ENCODE results near the gene UBXN7. TPM values are rescaled to one million over a fixed set of nuclear protein-coding genes. Genes with fewer than 3 reads are reported as not detected.

Gene UBXN7
- total and polyA plus RNA-seq, 2 of the 13 experiments (the other 11 are each of a cell fraction or from before 2014, with no cell fraction given): 12.5 to 15.9 TPM

DNA sequence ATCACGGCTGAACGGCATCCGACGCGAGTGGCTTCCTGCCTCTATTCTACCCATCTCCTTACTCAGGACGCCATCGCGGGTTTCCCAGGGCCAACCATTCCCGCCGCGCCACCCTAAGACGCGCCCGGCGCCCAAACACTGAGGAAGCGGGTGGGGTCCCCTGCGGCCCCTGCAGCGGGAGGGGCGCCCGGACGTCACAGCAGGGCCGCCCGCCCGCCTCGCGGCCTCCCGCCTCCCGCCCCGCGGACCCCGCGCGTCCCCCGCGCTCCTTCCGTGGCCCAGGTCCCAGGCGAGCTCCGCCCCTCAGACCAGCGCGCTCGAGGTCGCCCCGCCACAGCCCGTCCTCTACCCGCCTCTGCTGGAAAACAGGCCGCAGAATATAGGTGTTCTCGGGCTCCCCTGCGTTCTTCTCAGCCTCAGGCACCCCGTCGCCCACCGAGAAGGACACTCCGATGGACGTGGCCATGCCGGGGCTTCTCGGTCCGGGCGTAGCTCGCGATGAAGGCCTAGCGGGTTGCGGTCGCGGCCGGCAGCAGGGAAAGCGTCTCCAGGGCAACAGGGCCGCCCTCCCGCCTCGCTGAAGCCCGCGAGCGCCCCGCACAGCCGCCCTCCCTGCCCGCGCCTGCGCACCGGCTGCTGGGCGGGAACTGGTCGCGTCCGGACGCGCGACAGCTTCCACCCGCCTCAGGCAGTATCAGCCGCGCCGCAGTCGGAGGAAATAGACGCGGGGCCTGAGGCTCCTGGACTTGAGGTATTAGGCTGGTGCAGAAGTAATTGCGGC, 114.3 kb downstream of the UBXN7 start, which contains the start of gene DYNLT2B (continued):
- TF ChIP-seq, protein P1, sequence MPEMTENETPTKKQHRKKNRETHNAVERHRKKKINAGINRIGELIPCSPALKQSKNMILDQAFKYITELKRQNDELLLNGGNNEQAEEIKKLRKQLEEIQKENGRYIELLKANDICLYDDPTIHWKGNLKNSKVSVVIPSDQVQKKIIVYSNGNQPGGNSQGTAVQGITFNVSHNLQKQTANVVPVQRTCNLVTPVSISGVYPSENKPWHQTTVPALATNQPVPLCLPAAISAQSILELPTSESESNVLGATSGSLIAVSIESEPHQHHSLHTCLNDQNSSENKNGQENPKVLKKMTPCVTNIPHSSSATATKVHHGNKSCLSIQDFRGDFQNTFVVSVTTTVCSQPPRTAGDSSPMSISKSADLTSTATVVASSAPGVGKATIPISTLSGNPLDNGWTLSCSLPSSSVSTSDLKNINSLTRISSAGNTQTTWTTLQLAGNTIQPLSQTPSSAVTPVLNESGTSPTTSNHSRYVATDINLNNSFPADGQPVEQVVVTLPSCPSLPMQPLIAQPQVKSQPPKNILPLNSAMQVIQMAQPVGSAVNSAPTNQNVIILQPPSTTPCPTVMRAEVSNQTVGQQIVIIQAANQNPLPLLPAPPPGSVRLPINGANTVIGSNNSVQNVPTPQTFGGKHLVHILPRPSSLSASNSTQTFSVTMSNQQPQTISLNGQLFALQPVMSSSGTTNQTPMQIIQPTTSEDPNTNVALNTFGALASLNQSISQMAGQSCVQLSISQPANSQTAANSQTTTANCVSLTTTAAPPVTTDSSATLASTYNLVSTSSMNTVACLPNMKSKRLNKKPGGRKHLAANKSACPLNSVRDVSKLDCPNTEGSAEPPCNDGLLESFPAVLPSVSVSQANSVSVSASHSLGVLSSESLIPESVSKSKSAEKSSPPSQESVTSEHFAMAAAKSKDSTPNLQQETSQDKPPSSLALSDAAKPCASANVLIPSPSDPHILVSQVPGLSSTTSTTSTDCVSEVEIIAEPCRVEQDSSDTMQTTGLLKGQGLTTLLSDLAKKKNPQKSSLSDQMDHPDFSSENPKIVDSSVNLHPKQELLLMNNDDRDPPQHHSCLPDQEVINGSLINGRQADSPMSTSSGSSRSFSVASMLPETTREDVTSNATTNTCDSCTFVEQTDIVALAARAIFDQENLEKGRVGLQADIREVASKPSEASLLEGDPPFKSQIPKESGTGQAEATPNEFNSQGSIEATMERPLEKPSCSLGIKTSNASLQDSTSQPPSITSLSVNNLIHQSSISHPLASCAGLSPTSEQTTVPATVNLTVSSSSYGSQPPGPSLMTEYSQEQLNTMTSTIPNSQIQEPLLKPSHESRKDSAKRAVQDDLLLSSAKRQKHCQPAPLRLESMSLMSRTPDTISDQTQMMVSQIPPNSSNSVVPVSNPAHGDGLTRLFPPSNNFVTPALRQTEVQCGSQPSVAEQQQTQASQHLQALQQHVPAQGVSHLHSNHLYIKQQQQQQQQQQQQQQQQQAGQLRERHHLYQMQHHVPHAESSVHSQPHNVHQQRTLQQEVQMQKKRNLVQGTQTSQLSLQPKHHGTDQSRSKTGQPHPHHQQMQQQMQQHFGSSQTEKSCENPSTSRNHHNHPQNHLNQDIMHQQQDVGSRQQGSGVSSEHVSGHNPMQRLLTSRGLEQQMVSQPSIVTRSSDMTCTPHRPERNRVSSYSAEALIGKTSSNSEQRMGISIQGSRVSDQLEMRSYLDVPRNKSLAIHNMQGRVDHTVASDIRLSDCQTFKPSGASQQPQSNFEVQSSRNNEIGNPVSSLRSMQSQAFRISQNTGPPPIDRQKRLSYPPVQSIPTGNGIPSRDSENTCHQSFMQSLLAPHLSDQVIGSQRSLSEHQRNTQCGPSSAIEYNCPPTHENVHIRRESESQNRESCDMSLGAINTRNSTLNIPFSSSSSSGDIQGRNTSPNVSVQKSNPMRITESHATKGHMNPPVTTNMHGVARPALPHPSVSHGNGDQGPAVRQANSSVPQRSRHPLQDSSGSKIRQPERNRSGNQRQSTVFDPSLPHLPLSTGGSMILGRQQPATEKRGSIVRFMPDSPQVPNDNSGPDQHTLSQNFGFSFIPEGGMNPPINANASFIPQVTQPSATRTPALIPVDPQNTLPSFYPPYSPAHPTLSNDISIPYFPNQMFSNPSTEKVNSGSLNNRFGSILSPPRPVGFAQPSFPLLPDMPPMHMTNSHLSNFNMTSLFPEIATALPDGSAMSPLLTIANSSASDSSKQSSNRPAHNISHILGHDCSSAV (CRISPR knock-in tag; IDR thresholded peaks at IDR 0.05; ENCODE audit: borderline replicate concordance): no peak
- TF ChIP-seq ZNF326 (CRISPR knock-in tag; IDR thresholded peaks at IDR 0.05; ENCODE audit: borderline replicate concordance): no peak
- 0 out of 2 replicates have a peak, but pooled peaks have one; percentile 45 for TF ChIP-seq ZNF589 (CRISPR knock-in tag; conservative IDR thresholded peaks at IDR 0.05)
- TF ChIP-seq ZNF614 (CRISPR knock-in tag; IDR thresholded peaks at IDR 0.05; ENCODE audit: borderline replicate concordance): peak; percentile 41; the same call in 1 of the 2 replicates
- TF ChIP-seq, protein P2, sequence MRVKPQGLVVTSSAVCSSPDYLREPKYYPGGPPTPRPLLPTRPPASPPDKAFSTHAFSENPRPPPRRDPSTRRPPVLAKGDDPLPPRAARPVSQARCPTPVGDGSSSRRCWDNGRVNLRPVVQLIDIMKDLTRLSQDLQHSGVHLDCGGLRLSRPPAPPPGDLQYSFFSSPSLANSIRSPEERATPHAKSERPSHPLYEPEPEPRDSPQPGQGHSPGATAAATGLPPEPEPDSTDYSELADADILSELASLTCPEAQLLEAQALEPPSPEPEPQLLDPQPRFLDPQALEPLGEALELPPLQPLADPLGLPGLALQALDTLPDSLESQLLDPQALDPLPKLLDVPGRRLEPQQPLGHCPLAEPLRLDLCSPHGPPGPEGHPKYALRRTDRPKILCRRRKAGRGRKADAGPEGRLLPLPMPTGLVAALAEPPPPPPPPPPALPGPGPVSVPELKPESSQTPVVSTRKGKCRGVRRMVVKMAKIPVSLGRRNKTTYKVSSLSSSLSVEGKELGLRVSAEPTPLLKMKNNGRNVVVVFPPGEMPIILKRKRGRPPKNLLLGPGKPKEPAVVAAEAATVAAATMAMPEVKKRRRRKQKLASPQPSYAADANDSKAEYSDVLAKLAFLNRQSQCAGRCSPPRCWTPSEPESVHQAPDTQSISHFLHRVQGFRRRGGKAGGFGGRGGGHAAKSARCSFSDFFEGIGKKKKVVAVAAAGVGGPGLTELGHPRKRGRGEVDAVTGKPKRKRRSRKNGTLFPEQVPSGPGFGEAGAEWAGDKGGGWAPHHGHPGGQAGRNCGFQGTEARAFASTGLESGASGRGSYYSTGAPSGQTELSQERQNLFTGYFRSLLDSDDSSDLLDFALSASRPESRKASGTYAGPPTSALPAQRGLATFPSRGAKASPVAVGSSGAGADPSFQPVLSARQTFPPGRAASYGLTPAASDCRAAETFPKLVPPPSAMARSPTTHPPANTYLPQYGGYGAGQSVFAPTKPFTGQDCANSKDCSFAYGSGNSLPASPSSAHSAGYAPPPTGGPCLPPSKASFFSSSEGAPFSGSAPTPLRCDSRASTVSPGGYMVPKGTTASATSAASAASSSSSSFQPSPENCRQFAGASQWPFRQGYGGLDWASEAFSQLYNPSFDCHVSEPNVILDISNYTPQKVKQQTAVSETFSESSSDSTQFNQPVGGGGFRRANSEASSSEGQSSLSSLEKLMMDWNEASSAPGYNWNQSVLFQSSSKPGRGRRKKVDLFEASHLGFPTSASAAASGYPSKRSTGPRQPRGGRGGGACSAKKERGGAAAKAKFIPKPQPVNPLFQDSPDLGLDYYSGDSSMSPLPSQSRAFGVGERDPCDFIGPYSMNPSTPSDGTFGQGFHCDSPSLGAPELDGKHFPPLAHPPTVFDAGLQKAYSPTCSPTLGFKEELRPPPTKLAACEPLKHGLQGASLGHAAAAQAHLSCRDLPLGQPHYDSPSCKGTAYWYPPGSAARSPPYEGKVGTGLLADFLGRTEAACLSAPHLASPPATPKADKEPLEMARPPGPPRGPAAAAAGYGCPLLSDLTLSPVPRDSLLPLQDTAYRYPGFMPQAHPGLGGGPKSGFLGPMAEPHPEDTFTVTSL (CRISPR knock-in tag; IDR thresholded peaks at IDR 0.05; ENCODE audit: borderline replicate concordance): no peak
- no peak for TF ChIP-seq JUNB (CRISPR knock-in tag; IDR thresholded peaks at IDR 0.05; ENCODE audit: borderline replicate concordance)
- TF ChIP-seq, protein P3, sequence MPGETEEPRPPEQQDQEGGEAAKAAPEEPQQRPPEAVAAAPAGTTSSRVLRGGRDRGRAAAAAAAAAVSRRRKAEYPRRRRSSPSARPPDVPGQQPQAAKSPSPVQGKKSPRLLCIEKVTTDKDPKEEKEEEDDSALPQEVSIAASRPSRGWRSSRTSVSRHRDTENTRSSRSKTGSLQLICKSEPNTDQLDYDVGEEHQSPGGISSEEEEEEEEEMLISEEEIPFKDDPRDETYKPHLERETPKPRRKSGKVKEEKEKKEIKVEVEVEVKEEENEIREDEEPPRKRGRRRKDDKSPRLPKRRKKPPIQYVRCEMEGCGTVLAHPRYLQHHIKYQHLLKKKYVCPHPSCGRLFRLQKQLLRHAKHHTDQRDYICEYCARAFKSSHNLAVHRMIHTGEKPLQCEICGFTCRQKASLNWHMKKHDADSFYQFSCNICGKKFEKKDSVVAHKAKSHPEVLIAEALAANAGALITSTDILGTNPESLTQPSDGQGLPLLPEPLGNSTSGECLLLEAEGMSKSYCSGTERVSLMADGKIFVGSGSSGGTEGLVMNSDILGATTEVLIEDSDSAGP (CRISPR knock-in tag; IDR thresholded peaks at IDR 0.05; ENCODE audit: borderline replicate concordance): peak; percentile 79; the same call in 1 of the 2 replicates
- peak; percentile 84 for TF ChIP-seq RBFOX2 (IDR thresholded peaks at IDR 0.05; ENCODE audit: low read depth, low read length)
- peak; percentile 60 for TF ChIP-seq RAD21 (CRISPR knock-in tag; IDR thresholded peaks at IDR 0.05)
- 0 out of 2 replicates have a peak, but pooled peaks have one; percentile 12 for TF ChIP-seq MAZ (IDR thresholded peaks at IDR 0.05; ENCODE audit: borderline replicate concordance, low read depth, low read length)
- peak; percentile 66 for TF ChIP-seq MAZ (CRISPR knock-in tag; IDR thresholded peaks at IDR 0.05; ENCODE audit: low read depth)
- TF ChIP-seq TAF1 (CRISPR knock-in tag; IDR thresholded peaks at IDR 0.05): peak; percentile 81
